ENCODE data around the gene VSTM2B. TPM values are rescaled to one million over a fixed set of nuclear protein-coding genes. Genes with fewer than 3 reads are reported as not detected.

The VSTM2B gene
- total RNA-seq, 4 donors from 2014 or later, result not detected

- DNase-seq, result peak in 1 of 2 donors; percentile 4
- no peak overlapping the region for H3K4me3 ChIP-seq
- peaks cover 3 to 21% of the 10 kb centered on the region in 2 donors for H3K27me3 ChIP-seq
- H3K9me3 ChIP-seq, result no peaks in the 10 kb centered on the region
- TF ChIP-seq POLR2A (IDR thresholded peaks at IDR 0.05), result no peak
- no peak for TF ChIP-seq CTCF (IDR thresholded peaks at IDR 0.05)
- no peak overlapping the region for H3K27ac ChIP-seq
- no peaks in the 10 kb centered on the region for H3K36me3 ChIP-seq
- intact Hi-C loops (cut with DNase I; ENCODE audit: low total_unique reads), result no loop called here
- peaks cover 0 to 21% of the 10 kb centered on the region in 2 donors for H3K4me1 ChIP-seq
Observed at GRCh38 chr19:29531458-29532025, 5.7 kb downstream of the VSTM2B start.

GRCh38 chr19:29532097-29532496, 6.3 kb downstream of the VSTM2B start:
- DNase-seq, result no peak
- H3K36me3 ChIP-seq, result no peaks in the 10 kb centered on the region
- intact Hi-C loops (cut with DNase I; ENCODE audit: low total_unique reads), result no loop called here
- H3K4me3 ChIP-seq, result no peak overlapping the region
- H3K4me1 ChIP-seq, result peaks cover 0 to 15% of the 10 kb centered on the region in 2 donors
- H3K9me3 ChIP-seq, result no peaks in the 10 kb centered on the region
- no peak overlapping the region for H3K27ac ChIP-seq
- no peak for TF ChIP-seq POLR2A (IDR thresholded peaks at IDR 0.05)
- TF ChIP-seq CTCF (IDR thresholded peaks at IDR 0.05), result no peak
- peaks cover 3 to 16% of the 10 kb centered on the region in 2 donors for H3K27me3 ChIP-seq

- intact Hi-C loops (cut with DNase I; ENCODE audit: low total_unique reads), result no loop called here
- Histone ChIP-seq H3K27me3 (peaks cover 3 to 15% of the 10 kb centered on the region in 2 donors), H3K4me3 (no peak overlapping the region)
Observed at GRCh38 chr19:29532956-29533355, 7.2 kb downstream of the VSTM2B start.

GRCh38 chr19:29533578-29534544, 8.1 kb downstream of the VSTM2B start:
- intact Hi-C loops (cut with DNase I; ENCODE audit: low total_unique reads), result no loop called here
- H3K27me3 ChIP-seq, result peaks cover 0 to 11% of the 10 kb centered on the region in 2 donors
- H3K36me3 ChIP-seq, result no peaks in the 10 kb centered on the region
- H3K9me3 ChIP-seq, result no peaks in the 10 kb centered on the region
- peaks cover 0 to 10% of the 10 kb centered on the region in 2 donors for H3K4me1 ChIP-seq
- peak in 1 of 2 donors; percentile 8 for DNase-seq
- TF ChIP-seq POLR2A (IDR thresholded peaks at IDR 0.05) (no peak), CTCF (IDR thresholded peaks at IDR 0.05) (no peak)
- no peak overlapping the region for H3K27ac ChIP-seq
- H3K4me3 ChIP-seq, result no peak overlapping the region

More at GRCh38 chr19:29532956-29533355, 7.2 kb downstream of the VSTM2B start:
- TF ChIP-seq CTCF (IDR thresholded peaks at IDR 0.05) (no peak), POLR2A (IDR thresholded peaks at IDR 0.05) (no peak)
- Histone ChIP-seq H3K27ac (no peak overlapping the region), H3K36me3 (no peaks in the 10 kb centered on the region), H3K9me3 (no peaks in the 10 kb centered on the region), H3K4me1 (peaks cover 0 to 15% of the 10 kb centered on the region in 2 donors)
- peak in 1 of 2 donors; percentile 9 for DNase-seq

Measured in uterus (tissue), 4 donors.